Measurements from ENCODE around the gene FAM168A.

FAM168A gene

DNA sequence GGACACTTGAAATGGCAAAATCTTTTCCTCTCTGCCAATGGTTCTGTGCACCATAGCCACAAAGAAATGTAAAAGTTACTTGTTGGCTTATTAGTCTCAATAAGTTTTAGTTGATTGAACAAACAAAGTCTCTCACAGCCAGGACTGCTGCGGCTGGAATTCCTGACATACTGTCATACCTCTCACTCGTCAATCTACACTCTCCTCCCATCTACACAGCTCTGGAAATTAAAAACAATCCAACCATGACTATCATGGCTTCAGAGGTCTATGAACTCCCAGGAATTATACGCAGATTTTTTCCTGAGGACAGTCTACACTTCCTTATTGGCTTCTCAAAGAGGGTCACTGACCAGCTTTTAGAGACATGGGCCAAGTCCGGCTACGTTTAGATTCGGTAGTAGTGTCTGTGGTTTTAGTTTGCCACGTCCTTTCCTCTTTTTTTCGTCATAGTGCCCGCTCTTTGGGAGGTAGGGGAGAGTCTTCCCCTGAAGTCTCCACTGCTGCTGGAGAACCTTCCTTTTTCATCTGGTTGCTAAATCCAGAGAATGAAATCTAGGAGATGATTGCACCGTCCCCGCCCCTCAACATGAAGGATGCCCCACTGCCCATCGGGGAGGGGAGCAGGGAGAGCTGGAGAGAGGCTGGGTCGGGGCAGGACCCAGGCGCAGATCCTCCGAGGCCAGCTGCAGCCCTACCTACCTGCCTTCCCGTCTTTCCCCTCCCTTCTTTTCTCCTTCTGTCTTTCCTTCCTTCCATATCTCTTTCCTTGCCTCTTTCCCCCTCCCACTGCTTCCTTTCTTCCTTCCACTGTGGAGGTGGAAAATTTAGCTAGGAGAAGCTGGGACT lies 47.4 kb upstream of the FAM168A start:
- no peak for TF ChIP-seq SNAI2 (CRISPR knock-in tag; IDR thresholded peaks at IDR 0.05)
- TF ChIP-seq BACH2 (CRISPR knock-in tag; IDR thresholded peaks at IDR 0.05; ENCODE audit: borderline replicate concordance): no peak
- TF ChIP-seq, protein P1, sequence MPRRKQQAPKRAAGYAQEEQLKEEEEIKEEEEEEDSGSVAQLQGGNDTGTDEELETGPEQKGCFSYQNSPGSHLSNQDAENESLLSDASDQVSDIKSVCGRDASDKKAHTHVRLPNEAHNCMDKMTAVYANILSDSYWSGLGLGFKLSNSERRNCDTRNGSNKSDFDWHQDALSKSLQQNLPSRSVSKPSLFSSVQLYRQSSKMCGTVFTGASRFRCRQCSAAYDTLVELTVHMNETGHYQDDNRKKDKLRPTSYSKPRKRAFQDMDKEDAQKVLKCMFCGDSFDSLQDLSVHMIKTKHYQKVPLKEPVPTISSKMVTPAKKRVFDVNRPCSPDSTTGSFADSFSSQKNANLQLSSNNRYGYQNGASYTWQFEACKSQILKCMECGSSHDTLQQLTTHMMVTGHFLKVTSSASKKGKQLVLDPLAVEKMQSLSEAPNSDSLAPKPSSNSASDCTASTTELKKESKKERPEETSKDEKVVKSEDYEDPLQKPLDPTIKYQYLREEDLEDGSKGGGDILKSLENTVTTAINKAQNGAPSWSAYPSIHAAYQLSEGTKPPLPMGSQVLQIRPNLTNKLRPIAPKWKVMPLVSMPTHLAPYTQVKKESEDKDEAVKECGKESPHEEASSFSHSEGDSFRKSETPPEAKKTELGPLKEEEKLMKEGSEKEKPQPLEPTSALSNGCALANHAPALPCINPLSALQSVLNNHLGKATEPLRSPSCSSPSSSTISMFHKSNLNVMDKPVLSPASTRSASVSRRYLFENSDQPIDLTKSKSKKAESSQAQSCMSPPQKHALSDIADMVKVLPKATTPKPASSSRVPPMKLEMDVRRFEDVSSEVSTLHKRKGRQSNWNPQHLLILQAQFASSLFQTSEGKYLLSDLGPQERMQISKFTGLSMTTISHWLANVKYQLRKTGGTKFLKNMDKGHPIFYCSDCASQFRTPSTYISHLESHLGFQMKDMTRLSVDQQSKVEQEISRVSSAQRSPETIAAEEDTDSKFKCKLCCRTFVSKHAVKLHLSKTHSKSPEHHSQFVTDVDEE (CRISPR knock-in tag; IDR thresholded peaks at IDR 0.05): no peak
- TF ChIP-seq, protein P2, sequence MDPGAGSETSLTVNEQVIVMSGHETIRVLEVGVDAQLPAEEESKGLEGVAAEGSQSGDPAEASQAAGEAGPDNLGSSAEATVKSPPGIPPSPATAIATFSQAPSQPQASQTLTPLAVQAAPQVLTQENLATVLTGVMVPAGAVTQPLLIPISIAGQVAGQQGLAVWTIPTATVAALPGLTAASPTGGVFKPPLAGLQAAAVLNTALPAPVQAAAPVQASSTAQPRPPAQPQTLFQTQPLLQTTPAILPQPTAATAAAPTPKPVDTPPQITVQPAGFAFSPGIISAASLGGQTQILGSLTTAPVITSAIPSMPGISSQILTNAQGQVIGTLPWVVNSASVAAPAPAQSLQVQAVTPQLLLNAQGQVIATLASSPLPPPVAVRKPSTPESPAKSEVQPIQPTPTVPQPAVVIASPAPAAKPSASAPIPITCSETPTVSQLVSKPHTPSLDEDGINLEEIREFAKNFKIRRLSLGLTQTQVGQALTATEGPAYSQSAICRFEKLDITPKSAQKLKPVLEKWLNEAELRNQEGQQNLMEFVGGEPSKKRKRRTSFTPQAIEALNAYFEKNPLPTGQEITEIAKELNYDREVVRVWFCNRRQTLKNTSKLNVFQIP (CRISPR knock-in tag; IDR thresholded peaks at IDR 0.05; ENCODE audit: borderline replicate concordance, low read depth): no peak
- no peak for TF ChIP-seq ZNF565 (CRISPR knock-in tag; conservative IDR thresholded peaks at IDR 0.05; ENCODE audit: low read depth)
- ATAC-seq: no peak

DNA sequence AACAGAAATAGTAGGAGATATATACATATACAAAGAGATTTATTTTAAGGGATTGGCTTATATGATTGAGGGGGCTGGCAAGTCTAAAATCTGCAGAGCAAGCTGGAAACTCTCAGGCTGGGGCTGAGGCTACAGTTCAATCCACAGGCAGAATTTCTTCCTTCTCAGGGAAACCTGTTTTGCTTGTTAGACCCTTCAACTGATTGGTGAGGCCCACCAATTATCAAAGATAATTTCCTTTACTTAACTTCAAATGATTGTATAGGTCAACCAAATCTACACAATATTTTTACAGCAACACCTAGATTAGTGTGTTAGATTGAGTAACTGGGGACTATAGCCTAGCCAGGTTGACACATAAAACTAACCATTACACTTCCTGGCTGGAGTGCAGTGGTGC lies 43.8 kb upstream of the FAM168A start:
- no peak for ATAC-seq
- TF ChIP-seq, protein P1 (CRISPR knock-in tag; IDR thresholded peaks at IDR 0.05): no peak
- TF ChIP-seq, protein P3, sequence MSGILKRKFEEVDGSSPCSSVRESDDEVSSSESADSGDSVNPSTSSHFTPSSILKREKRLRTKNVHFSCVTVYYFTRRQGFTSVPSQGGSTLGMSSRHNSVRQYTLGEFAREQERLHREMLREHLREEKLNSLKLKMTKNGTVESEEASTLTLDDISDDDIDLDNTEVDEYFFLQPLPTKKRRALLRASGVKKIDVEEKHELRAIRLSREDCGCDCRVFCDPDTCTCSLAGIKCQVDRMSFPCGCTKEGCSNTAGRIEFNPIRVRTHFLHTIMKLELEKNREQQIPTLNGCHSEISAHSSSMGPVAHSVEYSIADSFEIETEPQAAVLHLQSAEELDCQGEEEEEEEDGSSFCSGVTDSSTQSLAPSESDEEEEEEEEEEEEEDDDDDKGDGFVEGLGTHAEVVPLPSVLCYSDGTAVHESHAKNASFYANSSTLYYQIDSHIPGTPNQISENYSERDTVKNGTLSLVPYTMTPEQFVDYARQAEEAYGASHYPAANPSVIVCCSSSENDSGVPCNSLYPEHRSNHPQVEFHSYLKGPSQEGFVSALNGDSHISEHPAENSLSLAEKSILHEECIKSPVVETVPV (CRISPR knock-in tag; IDR thresholded peaks at IDR 0.05): no peak
- TF ChIP-seq SNAI2 (CRISPR knock-in tag; IDR thresholded peaks at IDR 0.05) (no peak), ZC3H10 (CRISPR knock-in tag; IDR thresholded peaks at IDR 0.05) (no peak), ZFP30 (CRISPR knock-in tag; IDR thresholded peaks at IDR 0.05) (no peak), ZFP3 (CRISPR knock-in tag; IDR thresholded peaks at IDR 0.05) (no peak), ZNF70 (CRISPR knock-in tag; IDR thresholded peaks at IDR 0.05) (no peak), PPARA (CRISPR knock-in tag; IDR thresholded peaks at IDR 0.05; ENCODE audit: borderline replicate concordance) (no peak), ZNF8 (CRISPR knock-in tag; IDR thresholded peaks at IDR 0.05) (no peak), RARB (CRISPR knock-in tag; IDR thresholded peaks at IDR 0.05) (no peak), ARNTL (CRISPR knock-in tag; IDR thresholded peaks at IDR 0.05; ENCODE audit: borderline replicate concordance, low read depth) (no peak)
- TF ChIP-seq, protein P2 (CRISPR knock-in tag; IDR thresholded peaks at IDR 0.05; ENCODE audit: borderline replicate concordance, low read depth): no peak

DNA sequence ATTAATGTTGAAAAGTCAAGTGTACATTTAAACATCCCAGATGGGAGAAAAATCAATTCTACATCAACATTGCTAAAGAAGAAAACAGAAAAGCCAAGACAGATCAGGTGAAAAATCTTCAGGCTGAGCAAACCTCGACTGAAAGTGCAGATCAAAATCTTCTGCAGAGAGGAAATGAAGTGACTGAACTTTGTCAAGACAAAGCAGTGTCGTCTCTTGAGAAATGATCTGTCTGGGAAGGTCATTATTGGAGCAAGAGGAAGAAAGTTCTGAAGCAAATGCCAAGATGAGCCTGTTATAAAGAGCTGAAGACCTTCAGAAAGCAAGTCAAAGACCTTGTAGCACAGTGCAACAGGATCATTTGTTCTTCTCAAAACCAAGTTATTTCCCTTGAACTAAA lies 42.7 kb upstream of the FAM168A start:
- ATAC-seq: no peak
- TF ChIP-seq, protein P2 (CRISPR knock-in tag; IDR thresholded peaks at IDR 0.05; ENCODE audit: borderline replicate concordance, low read depth): no peak
- TF ChIP-seq PPARA (CRISPR knock-in tag; IDR thresholded peaks at IDR 0.05; ENCODE audit: borderline replicate concordance) (no peak), OSR1 (CRISPR knock-in tag; IDR thresholded peaks at IDR 0.05) (no peak), ISL1 (CRISPR knock-in tag; IDR thresholded peaks at IDR 0.05) (no peak), GLIS3 (CRISPR knock-in tag; IDR thresholded peaks at IDR 0.05) (no peak), ZNF70 (CRISPR knock-in tag; IDR thresholded peaks at IDR 0.05) (no peak), TCF4 (CRISPR knock-in tag; IDR thresholded peaks at IDR 0.05; ENCODE audit: borderline replicate concordance) (no peak)
- TF ChIP-seq, protein P4, sequence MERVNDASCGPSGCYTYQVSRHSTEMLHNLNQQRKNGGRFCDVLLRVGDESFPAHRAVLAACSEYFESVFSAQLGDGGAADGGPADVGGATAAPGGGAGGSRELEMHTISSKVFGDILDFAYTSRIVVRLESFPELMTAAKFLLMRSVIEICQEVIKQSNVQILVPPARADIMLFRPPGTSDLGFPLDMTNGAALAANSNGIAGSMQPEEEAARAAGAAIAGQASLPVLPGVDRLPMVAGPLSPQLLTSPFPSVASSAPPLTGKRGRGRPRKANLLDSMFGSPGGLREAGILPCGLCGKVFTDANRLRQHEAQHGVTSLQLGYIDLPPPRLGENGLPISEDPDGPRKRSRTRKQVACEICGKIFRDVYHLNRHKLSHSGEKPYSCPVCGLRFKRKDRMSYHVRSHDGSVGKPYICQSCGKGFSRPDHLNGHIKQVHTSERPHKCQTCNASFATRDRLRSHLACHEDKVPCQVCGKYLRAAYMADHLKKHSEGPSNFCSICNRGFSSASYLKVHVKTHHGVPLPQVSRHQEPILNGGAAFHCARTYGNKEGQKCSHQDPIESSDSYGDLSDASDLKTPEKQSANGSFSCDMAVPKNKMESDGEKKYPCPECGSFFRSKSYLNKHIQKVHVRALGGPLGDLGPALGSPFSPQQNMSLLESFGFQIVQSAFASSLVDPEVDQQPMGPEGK (CRISPR knock-in tag; IDR thresholded peaks at IDR 0.05; ENCODE audit: borderline replicate concordance): no peak
